ENCODE measurements around the gene MAN2B2. TPM values are rescaled to one million over a fixed set of nuclear protein-coding genes. Genes with fewer than 3 reads are reported as not detected.

The MAN2B2 gene
- total and polyA plus RNA-seq, 2 of the 4 experiments (the other 2 are of a cell fraction): 13.4 to 34.1 TPM

DNA sequence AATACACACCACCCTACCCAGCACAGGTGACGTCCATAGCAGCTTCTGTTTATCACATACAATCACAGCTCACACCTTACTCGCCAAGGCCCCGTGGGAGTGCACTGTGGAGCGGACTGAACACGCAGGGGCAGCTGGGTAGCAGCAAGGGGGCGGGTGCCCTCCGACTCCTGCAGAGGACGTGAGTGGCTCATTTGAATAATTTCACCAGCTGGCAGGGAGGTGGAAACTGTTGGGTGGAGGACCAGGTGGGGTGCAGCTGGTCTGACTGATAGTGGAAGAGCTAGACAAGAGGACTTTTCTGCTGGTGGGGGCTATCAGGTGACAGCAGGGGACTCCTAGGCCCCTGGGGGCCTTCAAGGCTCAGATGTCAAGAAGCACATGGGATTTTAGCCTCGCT, 16.3 kb downstream of the MAN2B2 start:
- Histone ChIP-seq H2BK120ac (ENCODE audit: low read depth, low read length) (no peak overlapping the region), H2AK5ac (ENCODE audit: low read depth, low read length) (no peak overlapping the region), H3K4me1 (ENCODE audit: control insufficient read depth, insufficient read depth, low read length) (no peaks in the 10 kb centered on the region), H3K56ac (ENCODE audit: extremely low read depth, insufficient read depth, low read length) (no peak overlapping the region), H3K9me1 (ENCODE audit: insufficient read depth, low read length) (no peaks in the 10 kb centered on the region; the same call in 1 of the 2 replicates), H3K9me3 (ENCODE audit: control insufficient read depth, insufficient read depth, low read length) (no peaks in the 10 kb centered on the region), H3K4me2 (ENCODE audit: low read depth, low read length) (no peak overlapping the region), H4K91ac (ENCODE audit: insufficient read depth, low read depth, low read length) (no peak overlapping the region), H2BK15ac (ENCODE audit: low read depth, low read length) (no peak overlapping the region), H3K27me3 (ENCODE audit: control insufficient read depth, insufficient read depth, low read length) (no peaks in the 10 kb centered on the region), H3K79me1 (ENCODE audit: low read depth in 1 of 2, low read length in 2 of 2) (no peaks in the 10 kb centered on the region), H3K14ac (replicated peaks; ENCODE audit: low read depth, low read length) (no peak overlapping the region), H3K36me3 (ENCODE audit: control insufficient read depth, insufficient read depth, low read length) (peaks cover 26% of the 10 kb centered on the region), H2BK5ac (ENCODE audit: low read depth, low read length, poor library complexity, severe bottlenecking) (no peak overlapping the region), H4K8ac (ENCODE audit: low read depth in 2 of 2, low read length in 2 of 2) (no peak overlapping the region), H4K5ac (ENCODE audit: low read depth, low read length) (no peak overlapping the region), H3K9ac (ENCODE audit: low read depth, low read length) (no peak overlapping the region), H3K23ac (ENCODE audit: low read depth, low read length) (no peak overlapping the region), H3K4ac (ENCODE audit: low read depth, low read length) (no peak overlapping the region), H3K4me3 (ENCODE audit: insufficient read depth, low read depth, low read length) (no peak overlapping the region), H4K20me1 (ENCODE audit: insufficient read depth, low read length) (no peaks in the 10 kb centered on the region), H2BK20ac (ENCODE audit: low read depth, low read length) (no peak overlapping the region), H2AFZ (replicated peaks; ENCODE audit: low read length, poor library complexity) (no peak overlapping the region), H3K27ac (ENCODE audit: insufficient read depth, low read length) (no peak overlapping the region), H2AK9ac (replicated peaks; ENCODE audit: low read depth, low read length, poor library complexity) (no peak overlapping the region), H3K18ac (ENCODE audit: low read depth, low read length) (no peak overlapping the region)
- dilution Hi-C loops (cut with HindIII; ENCODE audit: low sequenced_read_pairs, unreplicated experiment): no loop called here
- intact Hi-C loops (cut with micrococcal nuclease): no loop called here
- TF ChIP-seq, protein P1, sequence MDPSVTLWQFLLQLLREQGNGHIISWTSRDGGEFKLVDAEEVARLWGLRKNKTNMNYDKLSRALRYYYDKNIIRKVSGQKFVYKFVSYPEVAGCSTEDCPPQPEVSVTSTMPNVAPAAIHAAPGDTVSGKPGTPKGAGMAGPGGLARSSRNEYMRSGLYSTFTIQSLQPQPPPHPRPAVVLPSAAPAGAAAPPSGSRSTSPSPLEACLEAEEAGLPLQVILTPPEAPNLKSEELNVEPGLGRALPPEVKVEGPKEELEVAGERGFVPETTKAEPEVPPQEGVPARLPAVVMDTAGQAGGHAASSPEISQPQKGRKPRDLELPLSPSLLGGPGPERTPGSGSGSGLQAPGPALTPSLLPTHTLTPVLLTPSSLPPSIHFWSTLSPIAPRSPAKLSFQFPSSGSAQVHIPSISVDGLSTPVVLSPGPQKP (IDR thresholded peaks at IDR 0.05; ENCODE audit: borderline replicate concordance, low read depth, low read length): no peak
- TF ChIP-seq MXI1 (IDR thresholded peaks at IDR 0.05; ENCODE audit: borderline replicate concordance, low read depth, low read length) (no peak), RFX5 (IDR thresholded peaks at IDR 0.05; ENCODE audit: low read depth, low read length) (no peak), RCOR1 (IDR thresholded peaks at IDR 0.05; ENCODE audit: insufficient replicate concordance, low read length) (no peak), CEBPB (IDR thresholded peaks at IDR 0.05; ENCODE audit: low read depth, low read length) (no peak), MAZ (IDR thresholded peaks at IDR 0.05; ENCODE audit: borderline replicate concordance, low read depth, low read length) (no peak), CHD1 (IDR thresholded peaks at IDR 0.05; ENCODE audit: low read depth, low read length) (no peak), BHLHE40 (IDR thresholded peaks at IDR 0.05; ENCODE audit: low read depth, low read length) (no peak), MAFK (IDR thresholded peaks at IDR 0.05; ENCODE audit: low read depth, low read length) (no peak), FOS (IDR thresholded peaks at IDR 0.05; ENCODE audit: low read depth, low read length) (no peak), POLR2A (IDR thresholded peaks at IDR 0.05; ENCODE audit: low read depth, low read length) (no peak), RAD21 (IDR thresholded peaks at IDR 0.05; ENCODE audit: low read length) (no peak), NFE2L2 (IDR thresholded peaks at IDR 0.05; ENCODE audit: low read depth, low read length) (no peak), SMC3 (IDR thresholded peaks at IDR 0.05; ENCODE audit: low read depth, low read length) (no peak), CTCF (conservative IDR thresholded peaks at IDR 0.05; ENCODE audit: low read depth, low read length) (no peak)
- TF ChIP-seq, protein P2, sequence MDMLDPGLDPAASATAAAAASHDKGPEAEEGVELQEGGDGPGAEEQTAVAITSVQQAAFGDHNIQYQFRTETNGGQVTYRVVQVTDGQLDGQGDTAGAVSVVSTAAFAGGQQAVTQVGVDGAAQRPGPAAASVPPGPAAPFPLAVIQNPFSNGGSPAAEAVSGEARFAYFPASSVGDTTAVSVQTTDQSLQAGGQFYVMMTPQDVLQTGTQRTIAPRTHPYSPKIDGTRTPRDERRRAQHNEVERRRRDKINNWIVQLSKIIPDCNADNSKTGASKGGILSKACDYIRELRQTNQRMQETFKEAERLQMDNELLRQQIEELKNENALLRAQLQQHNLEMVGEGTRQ (IDR thresholded peaks at IDR 0.05; ENCODE audit: low read depth, low read length): no peak
- no TSS peak for BruUV-seq (replicated peaks)
- no peak for DNase-seq
- in situ Hi-C loops (cut with MboI; ENCODE audit: low sequenced_read_pairs): no loop called here
- ChIA-PET CTCF (no interaction called here), POLR2A (ENCODE audit: unreplicated experiment) (no interaction called here)
- no peak for ATAC-seq (ENCODE audit: low read depth)
- no CpG with 5 or more reads among the region's 9 CpGs for WGBS, 2 experiments (ENCODE audit: extremely low coverage in 2 of 2, insufficient read length in 1 of 2)

Measured in IMR-90 (cell line).